IPS-NIHi11 (cell line): Measurements from ENCODE around the gene DRAP1.
"Not testable (repeated sequence)": the region's sequence is repeated elsewhere in the genome, so short reads cannot be mapped to it uniquely, and the experiment has no call there.

Experiments used
- DNase-seq: peaks from one replicate; pipeline ENCODE4 v3.0.0; 2012; ENCODE audit warnings: mixed read lengths, low spot score

Gene DRAP1

DNA sequence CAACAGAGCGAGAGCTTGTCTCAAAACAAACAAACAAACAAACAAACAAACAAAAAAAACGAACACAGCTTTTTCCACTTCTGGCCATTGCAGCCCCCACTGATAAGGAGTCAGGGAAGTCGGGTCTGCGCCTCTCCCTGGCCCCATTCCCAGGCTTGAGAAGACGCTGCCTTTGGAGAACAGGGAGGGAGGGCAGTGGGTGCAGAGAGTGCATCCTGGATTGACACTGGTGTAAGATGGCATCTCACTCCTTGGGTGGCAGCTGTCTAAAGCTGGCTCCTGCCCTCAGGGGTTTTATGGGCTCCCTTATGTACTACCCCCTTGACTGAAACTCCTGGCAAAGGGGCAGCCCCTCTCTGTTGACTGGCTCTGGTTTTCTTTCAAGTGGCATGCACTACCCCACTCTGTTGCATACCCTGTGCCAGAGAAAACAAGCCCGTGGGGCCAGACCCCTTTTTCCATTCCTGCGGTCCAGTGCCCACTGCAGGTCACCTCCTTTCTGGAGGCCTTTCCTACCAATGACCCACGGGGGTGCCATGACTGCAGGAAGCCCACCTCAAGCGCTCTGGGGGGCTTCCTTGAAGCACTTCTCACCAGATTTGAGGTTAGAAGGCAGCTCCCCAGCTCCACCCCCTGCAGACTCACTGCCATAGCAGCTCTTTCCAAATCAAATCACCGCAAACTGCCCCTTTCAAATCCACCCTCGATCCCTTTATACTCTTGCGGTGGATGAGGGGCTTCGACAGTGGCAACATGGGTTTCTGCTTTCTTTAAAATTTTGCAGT, 12.7 kb downstream of the DRAP1 start:
- DNase-seq, result no peak

DNA sequence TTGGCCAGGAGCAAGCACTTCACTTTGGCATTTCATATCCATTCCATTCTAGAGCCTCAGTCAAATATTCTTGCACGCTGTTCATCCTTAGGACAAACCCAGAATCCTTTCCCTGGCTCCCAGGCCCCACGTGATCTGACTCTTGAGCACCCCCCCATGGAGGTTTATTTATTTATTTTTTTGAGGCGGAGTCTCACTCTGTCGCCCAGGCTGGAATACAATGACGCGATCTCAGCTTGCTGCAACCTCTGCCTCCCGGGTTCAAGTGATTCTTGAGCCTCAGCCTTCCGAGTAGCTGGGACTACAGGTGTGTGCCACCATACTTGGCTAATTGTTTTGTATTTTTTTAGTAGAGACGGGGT, 13.3 kb downstream of the DRAP1 start:
- no peak for DNase-seq

DNA sequence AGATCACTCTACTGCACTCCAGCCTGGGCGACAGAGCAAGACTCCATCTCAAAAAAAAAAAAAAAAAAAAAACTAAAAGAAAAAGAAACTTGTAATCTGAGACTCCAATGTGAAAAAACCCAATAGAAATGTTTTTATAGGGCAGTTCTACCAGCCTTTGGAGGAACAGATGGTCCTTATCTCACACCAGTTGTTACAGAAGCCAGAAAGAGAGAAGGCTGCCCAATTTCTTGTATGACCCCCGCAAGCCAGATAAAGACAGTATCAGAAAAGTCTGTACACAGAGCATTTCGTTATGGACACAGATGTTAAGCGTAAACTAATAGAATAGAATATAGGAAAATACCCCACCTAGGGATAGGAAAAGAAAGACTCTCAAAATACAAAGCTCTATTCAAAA, 14.8 kb downstream of the DRAP1 start:
- DNase-seq, result no peak

DNA sequence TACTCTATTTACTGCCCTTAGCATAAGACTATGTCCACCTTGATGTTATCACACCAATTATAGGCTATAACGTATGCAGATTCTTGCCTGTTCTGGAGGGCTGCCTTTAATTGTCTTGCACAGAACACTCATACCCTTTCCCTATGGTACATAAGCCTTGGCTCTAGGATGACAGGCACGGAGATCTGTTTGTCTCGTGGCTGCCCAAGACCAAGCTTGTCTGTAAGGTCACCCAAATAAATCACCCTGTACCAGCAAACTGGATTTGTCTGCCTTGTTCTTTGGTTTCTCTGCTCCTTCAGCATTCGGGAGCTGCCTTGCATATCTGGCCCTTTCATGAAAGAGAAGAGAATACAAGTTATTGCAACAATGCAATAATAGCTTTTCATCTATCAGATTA, 18.5 kb downstream of the DRAP1 start:
- DNase-seq, result no peak

DNA sequence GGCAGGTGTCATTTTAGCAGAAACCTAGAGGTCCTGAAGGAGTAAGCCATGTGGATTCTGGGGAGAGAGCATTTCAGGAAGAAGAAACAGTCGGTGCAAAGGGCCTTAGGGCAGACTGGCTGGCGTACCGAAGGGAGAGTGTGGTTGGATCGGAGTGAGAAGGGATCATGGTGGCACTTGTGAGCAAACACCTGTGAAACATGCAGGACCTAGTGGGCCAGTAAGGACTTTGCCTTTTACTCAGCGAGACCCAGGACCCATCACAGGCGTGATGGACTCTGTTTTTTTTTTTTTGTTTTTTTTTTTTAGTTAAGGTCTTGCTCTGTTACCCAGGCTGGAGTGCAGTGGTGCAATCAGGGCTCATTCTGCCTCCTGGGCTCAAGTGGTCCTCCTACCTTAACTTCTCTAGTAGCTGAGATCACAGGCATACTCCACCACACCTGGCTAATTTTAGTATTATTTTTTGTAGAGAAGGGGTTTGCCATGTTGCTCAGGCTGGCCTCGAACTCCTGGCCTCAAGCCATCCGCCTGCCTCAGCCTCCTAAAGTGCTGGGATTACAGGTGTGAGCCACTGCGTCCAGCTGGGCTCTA, 22.6 kb downstream of the DRAP1 start:
- DNase-seq, result no peak

DNA sequence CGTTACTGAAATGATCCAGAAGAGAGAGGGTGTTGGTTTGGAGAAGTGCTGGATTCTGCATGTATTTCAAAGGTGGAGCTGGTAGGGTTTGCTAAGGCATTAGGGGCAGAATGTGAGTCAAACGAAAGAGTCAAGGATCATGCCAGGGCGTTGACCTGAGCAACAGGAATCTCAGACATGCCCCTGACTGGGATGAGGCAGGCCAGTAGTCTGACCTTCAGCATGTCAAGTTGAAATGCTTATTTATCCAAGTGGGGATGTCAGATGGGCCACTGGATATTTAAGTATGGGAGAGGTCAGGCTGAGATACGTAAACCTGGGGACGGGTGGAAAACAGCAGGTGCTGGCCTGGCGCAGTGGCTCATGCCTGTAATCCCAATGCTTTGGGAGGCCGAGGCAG, 23.3 kb downstream of the DRAP1 start:
- DNase-seq, result no peak

DNA sequence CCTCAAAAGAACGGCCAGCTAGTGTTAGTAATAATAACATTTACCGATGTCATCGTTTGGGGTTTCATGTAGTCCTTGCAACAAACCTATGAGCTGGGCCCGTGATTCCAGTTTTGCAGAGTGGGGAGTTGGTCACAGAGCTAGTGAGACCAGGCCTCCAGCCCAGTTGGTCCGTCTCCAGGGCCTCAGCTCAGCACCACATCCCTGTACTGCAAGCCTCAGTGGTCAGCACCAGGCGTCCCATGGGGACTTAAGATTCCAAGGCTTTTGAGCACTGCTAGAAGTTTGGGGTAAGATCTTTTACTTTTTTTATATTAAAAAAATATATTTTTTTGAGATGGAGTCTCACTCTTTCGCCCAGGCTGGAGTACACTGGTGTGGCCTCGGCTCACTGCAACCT, 25.0 kb downstream of the DRAP1 start:
- no peak for DNase-seq

DNA sequence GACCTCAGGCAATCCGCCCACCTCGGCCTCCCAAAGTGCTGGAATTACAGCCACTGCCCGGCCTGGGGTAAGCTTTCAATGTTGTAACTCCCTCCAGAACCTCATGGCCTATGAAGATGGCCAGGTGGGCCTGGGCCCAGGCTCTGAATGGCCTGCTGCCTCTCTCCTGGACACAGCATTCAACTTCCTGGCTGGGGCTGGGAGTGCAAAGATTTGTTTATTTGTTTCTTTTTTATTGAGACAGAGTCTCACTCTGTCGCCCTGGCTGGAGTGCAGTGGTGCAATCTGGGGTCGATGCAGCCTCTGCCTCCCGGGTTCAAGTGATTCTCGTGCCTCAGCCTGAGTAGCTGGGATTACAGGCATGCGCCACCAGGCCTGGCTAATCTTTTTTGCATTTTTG, 25.5 kb downstream of the DRAP1 start:
- DNase-seq, result no peak

DNA sequence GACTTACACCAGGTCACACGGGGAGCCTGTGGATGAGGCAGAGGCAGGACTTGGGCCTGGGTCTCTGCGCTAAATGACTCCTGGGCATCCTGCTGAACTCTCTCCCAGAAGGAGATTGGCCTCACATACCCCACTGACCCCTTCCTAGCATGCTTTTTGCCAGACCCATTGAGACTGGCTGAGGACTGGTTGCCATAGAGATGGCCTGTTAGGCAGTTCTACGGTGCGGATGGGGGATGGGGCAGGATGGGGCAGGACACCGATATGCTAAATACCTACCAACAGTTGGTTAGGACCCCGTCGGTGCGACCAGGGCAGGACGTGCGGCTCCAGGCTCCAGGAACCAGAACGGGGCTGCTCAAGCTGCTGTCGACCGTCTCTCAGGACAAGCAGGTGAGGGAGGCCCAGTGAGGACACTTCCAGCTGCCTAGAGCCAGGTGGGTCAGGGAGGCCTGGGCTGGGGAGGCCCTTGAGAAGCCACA, 26.2 kb downstream of the DRAP1 start, which contains the start of gene TSGA10IP:
Gene TSGA10IP (plus strand): TSS at position 51 of the 482 bp plus-strand sequence. CDS start 196 bp downstream, at position 247.
- peak; percentile 82 for DNase-seq

DNA sequence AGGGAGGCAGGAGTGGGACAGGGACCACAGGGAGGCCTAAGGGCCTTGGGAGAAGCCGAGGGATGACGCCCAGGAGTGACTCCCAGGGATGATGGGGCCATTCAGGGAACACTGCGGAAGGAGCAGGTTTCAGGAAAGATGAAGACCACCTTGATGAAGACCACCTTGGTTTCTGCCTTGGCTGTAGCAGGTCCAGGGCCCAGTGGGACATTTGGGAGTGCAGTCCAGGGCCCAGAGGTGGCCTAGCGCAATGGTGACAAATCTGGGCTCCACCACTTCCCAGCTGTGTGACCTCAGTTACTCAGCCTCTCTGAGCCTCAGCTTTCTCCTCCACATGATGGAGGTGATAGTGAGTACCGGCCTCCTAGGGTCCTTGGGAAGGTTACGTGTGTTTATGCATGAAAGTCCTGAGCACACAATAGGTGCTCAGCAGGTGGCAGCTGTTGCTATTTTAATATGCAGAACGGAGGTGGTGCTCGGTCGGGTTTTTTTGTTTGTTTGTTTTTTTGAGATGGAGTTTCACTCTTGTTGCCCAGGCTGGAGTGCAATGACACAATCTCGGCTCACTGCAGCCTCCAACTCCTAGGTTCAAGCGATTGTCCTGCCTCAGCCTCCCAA, 26.8 kb downstream of the DRAP1 start:
- peak; percentile 47 for DNase-seq

DNA sequence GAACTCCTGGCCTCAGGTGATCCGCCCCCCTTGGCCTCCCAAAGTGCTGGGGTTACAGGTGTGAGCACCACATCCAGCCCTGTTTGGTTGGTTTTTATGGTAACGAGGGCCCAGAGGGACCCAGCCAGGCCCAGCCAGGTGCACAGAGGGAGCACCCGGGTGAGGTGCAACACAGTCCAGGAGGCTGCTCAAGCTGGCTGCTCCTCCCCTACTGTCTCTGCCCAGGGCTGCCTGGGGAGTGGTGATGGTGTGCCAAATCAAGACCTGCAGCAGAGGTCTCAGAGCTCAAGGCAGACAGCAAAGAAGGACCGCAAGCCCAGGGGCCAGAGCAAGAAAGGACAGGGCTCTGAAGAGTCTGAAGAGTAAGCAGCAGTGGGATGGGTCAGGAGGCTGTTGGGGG, 27.4 kb downstream of the DRAP1 start:
- no peak for DNase-seq

DNA sequence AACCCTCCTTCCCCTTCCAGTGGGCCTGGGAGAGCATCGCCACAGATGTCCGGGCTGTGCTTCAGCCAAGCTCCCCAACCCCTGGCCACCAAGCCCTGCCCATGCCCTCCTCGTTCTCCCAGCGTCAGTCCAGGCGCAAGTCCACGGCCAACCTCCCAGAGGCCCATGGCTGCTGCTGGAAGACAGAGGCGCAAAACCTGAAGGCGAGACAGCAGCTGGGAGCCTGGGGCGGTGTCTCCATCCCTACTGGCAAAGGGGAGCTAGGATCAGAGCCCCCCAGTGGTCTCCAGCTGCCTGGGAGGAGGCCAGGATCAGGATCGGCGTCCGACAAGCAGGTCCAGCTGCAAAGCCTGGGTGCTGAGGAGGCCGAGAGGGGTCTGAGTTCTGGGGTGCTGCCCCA, 27.9 kb downstream of the DRAP1 start:
- peak; percentile 42 for DNase-seq

DNA sequence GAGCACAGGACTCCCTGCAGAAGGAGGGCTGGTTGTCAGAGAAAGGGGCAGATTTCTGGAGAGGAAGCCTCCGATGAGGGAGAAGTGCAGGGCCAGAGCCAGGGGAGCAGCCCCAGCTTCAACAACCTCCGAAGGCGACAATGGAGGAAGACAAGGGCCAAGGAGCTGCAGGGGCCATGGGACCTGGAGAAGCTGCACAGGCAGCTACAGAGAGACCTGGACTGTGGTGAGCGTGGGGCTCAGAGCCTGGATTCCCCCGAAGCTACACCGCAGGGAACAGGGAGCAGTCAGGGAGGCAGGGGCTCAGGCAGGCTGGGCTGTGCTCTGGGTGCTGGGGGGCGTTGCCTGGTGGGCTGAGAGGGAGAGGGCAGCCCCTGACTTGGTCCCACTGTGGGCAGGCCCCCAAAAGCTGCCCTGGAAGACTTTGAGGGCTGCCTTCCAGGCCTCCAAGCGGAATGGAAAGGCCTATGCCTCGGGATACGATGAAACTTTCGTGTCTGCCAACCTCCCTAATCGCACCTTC, 28.4 kb downstream of the DRAP1 start:
- no peak for DNase-seq

DNA sequence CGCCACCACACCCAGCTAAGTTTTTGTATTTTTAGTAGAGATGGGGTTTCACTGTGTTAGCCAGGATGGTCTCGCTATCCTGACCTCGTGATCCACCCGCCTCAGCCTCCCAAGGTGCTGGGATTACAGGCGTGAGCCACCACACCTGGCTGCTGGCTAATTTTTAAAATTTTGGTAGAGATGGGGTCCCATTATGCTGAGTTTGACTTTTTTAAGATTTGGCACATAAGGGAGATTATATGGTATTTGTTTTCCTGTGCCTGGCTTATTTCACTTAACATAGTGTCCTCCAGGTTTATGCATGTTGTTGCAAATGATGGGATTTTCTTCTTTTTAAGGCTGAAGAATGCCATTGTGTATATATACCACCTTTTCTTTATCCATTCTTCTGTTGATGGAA, 31.5 kb downstream of the DRAP1 start:
- not testable (repeated sequence) for DNase-seq

DNA sequence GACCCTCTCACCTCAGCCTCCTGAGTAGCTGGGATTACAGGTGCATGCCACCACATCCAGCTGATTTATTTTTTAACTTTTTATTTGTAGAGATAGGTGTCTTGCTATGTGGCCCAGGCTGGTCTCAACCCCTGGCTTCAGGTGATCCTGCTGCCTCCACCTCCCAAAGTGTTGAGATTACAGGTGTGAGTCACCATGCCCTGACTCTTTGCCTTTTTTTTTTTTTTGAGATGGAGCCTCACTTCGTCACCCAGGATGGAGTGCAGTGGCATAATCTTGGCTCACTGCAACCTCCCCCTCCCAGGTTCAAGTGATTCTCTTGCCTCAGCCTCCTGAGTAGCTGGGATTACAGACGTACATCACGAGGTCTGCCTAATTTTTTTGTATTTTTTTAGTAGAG, 32.4 kb downstream of the DRAP1 start:
- DNase-seq, result not testable (repeated sequence)

DNA sequence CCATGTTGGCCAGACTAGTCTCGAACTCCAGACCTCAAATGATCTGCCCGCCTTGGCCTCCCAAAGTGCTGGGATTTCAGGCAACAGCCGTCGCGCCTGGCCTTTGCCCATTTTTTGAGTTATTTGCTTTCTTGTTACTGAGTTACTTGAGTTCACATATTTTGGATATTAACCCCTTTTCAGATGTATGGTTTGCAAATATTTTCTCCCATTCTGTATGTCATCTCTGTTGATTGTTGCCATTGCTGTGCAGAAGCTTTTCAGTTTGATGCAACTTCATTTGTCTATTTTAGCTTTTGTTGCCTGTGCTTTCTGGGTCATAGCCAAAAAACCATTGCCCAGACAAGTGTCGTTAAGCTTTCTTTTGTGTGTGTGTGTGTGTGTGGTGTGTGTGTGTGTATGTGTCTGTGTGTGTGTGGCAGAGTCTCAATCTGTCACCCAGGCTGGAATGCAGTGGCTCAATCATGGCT, 32.9 kb downstream of the DRAP1 start:
- no peak for DNase-seq

DNA sequence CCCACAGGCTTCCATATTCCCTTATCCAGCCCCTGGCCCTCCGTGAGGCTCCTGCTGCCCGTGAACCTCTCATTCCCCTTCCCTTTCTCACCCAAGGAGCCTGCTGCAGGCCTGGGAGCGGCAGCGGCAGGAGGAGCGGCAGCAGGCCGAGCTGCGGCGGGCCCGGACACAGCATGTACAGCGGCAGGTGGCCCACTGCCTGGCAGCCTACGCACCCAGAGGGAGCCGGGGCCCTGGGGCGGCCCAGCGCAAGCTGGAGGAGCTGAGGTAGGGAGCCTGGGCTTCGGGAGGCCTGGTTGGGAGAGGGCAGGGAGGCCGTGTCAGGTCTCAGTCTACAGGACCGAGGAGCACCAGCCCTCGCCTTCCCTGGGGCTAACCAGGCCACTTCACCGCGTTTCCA, 34.2 kb downstream of the DRAP1 start:
- no peak for DNase-seq

DNA sequence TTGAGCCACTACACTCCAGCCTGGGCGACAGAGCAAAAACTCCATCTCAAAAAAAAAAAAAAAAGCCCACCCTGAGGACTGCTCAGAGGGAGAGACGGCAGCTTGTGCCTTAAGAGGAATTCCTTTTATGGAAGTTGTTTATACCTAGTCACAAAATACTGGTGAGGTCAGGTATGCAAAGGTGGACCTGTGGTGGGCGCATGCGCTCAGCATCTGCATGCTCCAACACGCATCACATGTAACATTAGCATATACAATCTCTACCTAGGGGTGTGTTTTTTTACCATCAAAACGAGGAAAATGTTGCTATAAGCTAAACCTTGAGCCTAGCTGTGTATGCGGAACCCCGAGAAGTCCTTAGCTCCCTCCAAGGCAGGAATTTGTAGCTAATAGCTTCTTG, 35.5 kb downstream of the DRAP1 start:
- no peak for DNase-seq

DNA sequence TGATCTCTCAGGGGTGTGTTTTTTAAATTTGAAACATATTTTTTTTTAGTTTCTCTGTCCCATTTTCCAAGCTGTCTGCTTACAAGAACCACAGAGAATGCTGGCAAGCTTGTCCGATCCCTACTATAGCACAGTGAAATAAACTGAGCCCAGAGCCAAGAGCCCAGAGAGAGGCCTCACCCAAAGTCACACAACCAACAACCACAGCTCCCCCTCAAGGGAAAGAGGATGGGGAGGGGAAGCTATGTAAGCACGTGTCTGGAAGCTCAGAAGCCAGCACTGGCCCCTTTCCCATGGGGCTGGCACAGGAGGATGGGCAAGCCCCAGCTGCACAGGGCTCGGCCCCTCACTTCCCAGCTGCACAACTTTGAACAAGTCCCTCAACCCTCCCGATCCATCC, 39.1 kb downstream of the DRAP1 start:
- DNase-seq, result no peak

DNA sequence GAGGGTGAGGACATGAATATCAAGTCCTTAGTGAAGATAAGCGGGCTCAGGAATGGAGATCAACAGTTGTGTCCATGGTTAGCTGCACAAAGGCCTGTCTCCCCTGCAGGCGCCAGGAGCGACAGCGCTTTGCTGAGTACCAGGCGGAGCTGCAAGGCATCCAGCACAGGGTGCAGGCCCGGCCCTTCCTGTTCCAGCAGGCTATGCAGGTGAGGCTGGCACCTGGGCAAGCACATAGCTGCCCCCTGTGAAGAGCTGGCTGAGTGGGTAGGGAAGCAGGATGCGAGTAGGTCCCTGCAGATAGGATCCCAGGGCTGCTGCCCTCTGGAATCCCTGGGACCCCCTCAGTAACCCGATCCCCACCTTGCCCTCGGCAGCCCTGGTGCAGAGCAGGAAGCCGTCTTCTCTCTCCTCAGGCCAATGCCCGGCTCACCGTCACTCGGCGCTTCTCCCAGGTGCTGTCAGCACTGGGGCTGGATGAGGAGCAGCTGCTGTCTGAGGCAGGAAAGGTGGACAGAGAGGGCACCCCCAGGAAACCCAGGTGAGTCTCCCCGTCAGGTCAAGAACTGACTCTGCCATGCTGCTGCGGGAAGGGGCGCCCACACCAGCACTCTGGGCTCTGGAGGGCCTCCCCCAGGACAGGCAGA, 39.7 kb downstream of the DRAP1 start:
- no peak for DNase-seq

DNA sequence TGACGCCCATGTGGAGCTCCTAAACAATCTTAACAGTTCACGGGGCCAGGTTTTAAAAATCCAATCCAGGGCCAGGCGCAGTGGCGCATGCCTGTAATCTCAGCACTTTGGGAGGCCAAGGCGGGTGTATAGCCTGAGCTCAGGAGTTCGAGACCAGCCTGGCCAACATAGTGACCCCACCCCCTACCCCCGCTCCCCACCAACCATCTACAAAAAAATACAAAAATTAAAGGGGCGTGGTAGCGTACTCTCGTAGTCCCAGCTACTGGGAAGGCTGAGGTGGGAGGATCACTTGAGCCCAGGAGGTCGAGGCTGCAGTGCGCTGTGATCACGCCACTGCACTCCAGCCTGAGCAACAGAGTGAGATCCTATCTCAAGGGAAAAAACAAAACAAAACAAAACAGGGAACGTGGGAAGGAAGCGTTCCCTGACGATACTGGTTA, 41.6 kb downstream of the DRAP1 start:
- DNase-seq, result no peak
